Loucy (cell line): ENCODE data around the gene DBX2.

Source experiments
- H2AFZ ChIP-seq: fragments of 200-600 bp; sonication (generic); 2 replicates; pipeline ENCODE4 v1.6.0; 2016; ENCODE audit warnings: antibody characterized with exemption, mild to moderate bottlenecking, low read length, moderate library complexity
- H3F3A ChIP-seq: fragments of 200-600 bp; 2 replicates; pipeline ENCODE4 v1.6.0; 2016; ENCODE audit warnings: antibody characterized with exemption, low read depth, mild to moderate bottlenecking
- H3K27me3 ChIP-seq: fragments of 200-600 bp; sonication (generic); 2 replicates; pipeline ENCODE4 v1.6.1; 2014; ENCODE audit warnings: low read length, mild to moderate bottlenecking; ENCODE audit not compliant: insufficient read depth, poor library complexity, severe bottlenecking
- H3K36me3 ChIP-seq: fragments of 200-600 bp; sonication (generic); 2 replicates; pipeline ENCODE4 v1.6.1; 2016; ENCODE audit warnings: low read length; ENCODE audit not compliant: insufficient read depth
- H3K4me1 ChIP-seq: fragments of 200-600 bp; sonication (generic); 2 replicates; pipeline ENCODE4 v1.5.1; 2014; ENCODE audit warnings: low read length, mild to moderate bottlenecking; ENCODE audit not compliant: insufficient read depth, poor library complexity, severe bottlenecking
- H3K4me2 ChIP-seq: fragments of 200-600 bp; sonication (generic); 2 replicates; pipeline ENCODE4 v1.6.0; 2014; ENCODE audit warnings: antibody characterized with exemption, low read length, low read depth, mild to moderate bottlenecking; ENCODE audit not compliant: poor library complexity, severe bottlenecking
- H3K4me3 ChIP-seq: fragments of 200-600 bp; sonication (generic); 2 replicates; pipeline ENCODE4 v1.5.1; 2014; ENCODE audit warnings: low read length, mild to moderate bottlenecking, mixed read lengths; ENCODE audit not compliant: poor library complexity, severe bottlenecking
- H3K79me2 ChIP-seq: fragments of 200-600 bp; sonication (generic); 2 replicates; pipeline ENCODE4 v1.6.1; 2014; ENCODE audit warnings: low read length; ENCODE audit not compliant: insufficient read depth
- H3K9ac ChIP-seq: fragments of 200-600 bp; sonication (generic); 2 replicates; pipeline ENCODE4 v1.6.0; 2014; ENCODE audit warnings: mild to moderate bottlenecking, low read depth, low read length, moderate library complexity; ENCODE audit not compliant: poor library complexity, severe bottlenecking
- H3K9me2 ChIP-seq: fragments of 200-600 bp; sonication (generic); replicated peaks from 2 replicates; pipeline ENCODE4 v1.6.1; 2016; ENCODE audit warnings: low read depth, low read length, mixed read lengths
- H3K9me3 ChIP-seq: fragments of 200-600 bp; sonication (generic); 2 replicates; pipeline ENCODE4 v1.6.1; 2014; ENCODE audit warnings: mild to moderate bottlenecking, antibody characterized with exemption, low read length, low read depth; ENCODE audit not compliant: insufficient read depth
- H4K20me1 ChIP-seq: fragments of 200-600 bp; sonication (generic); 2 replicates; pipeline ENCODE4 v1.6.0; 2014; ENCODE audit warnings: antibody characterized with exemption, low read length, mild to moderate bottlenecking; ENCODE audit not compliant: insufficient read depth, poor library complexity, severe bottlenecking
- EZH2phosphoT487 ChIP-seq: fragments of 200-600 bp; IDR thresholded peaks from 2 replicates; pipeline ENCODE4 v1.6.1; 2018; ENCODE audit warnings: antibody characterized with exemption, mild to moderate bottlenecking, moderate library complexity, borderline replicate concordance
- TF ChIP-seq, protein P1 (sequence below): fragments of 200-600 bp; sonication (generic); conservative IDR thresholded peaks from 2 replicates; pipeline ENCODE4 v1.5.1; 2014; ENCODE audit warnings: mild to moderate bottlenecking, antibody characterized with exemption, low read length

The DBX2 gene

GRCh38 chr12:45060976-45061375 lies 10.1 kb upstream of the DBX2 start:
- Histone ChIP-seq H2AFZ (no peak overlapping the region), H3K4me3 (no peak overlapping the region), H3K36me3 (no peaks in the 10 kb centered on the region), H4K20me1 (no peaks in the 10 kb centered on the region), H3K9me2 (no peaks in the 10 kb centered on the region), H3F3A (no peaks in the 10 kb centered on the region), H3K79me2 (no peaks in the 10 kb centered on the region), H3K27me3 (no peaks in the 10 kb centered on the region), H3K9me3 (no peaks in the 10 kb centered on the region), H3K9ac (no peak overlapping the region), H3K4me1 (no peaks in the 10 kb centered on the region), H3K4me2 (no peak overlapping the region)
- TF ChIP-seq, protein P1, sequence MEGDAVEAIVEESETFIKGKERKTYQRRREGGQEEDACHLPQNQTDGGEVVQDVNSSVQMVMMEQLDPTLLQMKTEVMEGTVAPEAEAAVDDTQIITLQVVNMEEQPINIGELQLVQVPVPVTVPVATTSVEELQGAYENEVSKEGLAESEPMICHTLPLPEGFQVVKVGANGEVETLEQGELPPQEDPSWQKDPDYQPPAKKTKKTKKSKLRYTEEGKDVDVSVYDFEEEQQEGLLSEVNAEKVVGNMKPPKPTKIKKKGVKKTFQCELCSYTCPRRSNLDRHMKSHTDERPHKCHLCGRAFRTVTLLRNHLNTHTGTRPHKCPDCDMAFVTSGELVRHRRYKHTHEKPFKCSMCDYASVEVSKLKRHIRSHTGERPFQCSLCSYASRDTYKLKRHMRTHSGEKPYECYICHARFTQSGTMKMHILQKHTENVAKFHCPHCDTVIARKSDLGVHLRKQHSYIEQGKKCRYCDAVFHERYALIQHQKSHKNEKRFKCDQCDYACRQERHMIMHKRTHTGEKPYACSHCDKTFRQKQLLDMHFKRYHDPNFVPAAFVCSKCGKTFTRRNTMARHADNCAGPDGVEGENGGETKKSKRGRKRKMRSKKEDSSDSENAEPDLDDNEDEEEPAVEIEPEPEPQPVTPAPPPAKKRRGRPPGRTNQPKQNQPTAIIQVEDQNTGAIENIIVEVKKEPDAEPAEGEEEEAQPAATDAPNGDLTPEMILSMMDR: no peak

DNA sequence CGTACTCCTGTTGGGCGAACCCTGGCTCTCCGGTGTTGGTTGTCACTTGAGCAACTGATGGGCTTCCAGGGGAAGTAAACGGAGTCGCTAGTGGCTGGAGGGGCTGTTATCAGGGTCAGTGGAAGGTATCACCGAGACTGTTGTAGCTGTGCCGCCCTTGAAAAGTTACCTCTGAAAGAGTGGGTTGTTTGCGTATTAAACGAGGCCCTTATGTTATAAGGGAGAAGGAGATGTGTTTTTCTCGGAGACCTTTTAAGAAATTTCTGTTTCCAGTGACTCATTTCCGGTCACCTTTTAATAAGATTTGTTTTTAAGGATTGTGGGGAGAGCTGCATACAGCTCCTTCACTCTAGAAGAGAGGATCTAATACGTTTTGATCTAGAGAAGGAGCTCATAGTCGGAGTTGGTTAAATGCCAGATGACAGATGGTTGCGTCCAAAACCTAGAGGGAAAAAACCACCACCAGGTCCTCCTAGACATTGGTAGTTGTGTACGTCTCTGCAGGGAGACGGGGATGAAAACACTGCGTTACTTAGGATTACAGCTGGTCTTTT lies 750 bp upstream of the DBX2 start:
- Histone ChIP-seq H3F3A (no peaks in the 10 kb centered on the region), H3K27me3 (no peaks in the 10 kb centered on the region), H3K9me2 (no peaks in the 10 kb centered on the region), H3K4me2 (no peak overlapping the region), H3K9me3 (no peaks in the 10 kb centered on the region), H2AFZ (no peak overlapping the region), H3K9ac (no peak overlapping the region), H3K79me2 (no peaks in the 10 kb centered on the region), H3K36me3 (no peaks in the 10 kb centered on the region), H3K4me1 (no peaks in the 10 kb centered on the region), H4K20me1 (no peaks in the 10 kb centered on the region), H3K4me3 (no peak overlapping the region)
- TF ChIP-seq, protein P1: no peak
- no peak for TF ChIP-seq EZH2phosphoT487

GRCh38 chr12:45049912-45050750 lies 768 bp downstream of the DBX2 start:
- Histone ChIP-seq H3K9me3 (no peaks in the 10 kb centered on the region), H3K9me2 (no peaks in the 10 kb centered on the region), H3K4me3 (no peak overlapping the region), H3K27me3 (no peaks in the 10 kb centered on the region), H4K20me1 (no peaks in the 10 kb centered on the region), H3K4me1 (peaks cover 6% of the 10 kb centered on the region), H3K9ac (no peak overlapping the region), H3K36me3 (no peaks in the 10 kb centered on the region), H3F3A (no peaks in the 10 kb centered on the region), H3K79me2 (no peaks in the 10 kb centered on the region), H3K4me2 (no peak overlapping the region), H2AFZ (no peak overlapping the region)
- TF ChIP-seq, protein P1: no peak
- no peak for TF ChIP-seq EZH2phosphoT487
